HG02970 (cell line): Measurements from ENCODE around the gene SF3B2.

Experiments
- ATAC-seq: cut with Tn5 transposase; IDR thresholded peaks from one replicate; pipeline ENCODE4 v1.9.1; 2021; ENCODE audit warnings: mild to moderate bottlenecking, moderate library complexity, moderate number of reproducible peaks; ENCODE audit not compliant: unreplicated experiment, low FRiP score

Gene SF3B2

DNA sequence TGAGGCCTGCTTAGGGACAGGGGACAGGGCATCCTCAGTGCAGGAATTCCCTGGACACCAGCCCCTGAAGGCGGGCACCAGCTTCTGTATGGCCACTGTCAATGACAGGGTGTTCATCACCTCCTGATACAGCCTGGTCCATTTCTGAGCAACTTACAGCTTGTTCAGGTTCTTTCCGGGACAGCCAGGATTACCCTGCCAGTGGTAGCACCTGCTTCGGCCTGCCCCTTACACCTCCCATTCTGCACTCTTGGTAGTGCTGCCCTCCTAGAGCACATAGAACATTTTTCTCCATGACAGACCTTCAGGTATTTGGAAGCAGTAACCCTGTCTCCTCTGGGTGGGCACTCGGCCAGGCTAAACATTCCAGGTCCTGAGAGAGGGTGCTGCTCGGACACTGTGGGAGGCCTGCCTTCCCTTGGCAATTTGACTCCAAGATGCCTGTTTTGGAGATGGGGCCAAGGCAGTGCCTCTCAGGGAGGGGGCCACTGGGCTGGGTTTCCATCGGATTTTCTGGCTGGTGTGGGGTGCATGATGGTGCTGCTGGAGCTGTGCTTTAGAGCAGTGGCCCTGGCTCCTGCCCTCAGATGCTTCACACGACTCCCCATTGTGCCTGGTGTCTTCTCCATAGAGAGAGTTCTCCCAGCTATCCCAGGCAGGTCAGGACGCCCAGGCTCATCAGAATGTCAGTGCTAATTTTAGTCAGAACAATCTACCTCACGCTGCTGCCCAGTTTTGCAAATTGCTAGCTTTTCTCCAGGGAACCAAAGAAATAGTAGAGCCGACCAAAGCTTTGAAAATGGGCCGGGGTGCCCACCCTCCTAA, 4.4 kb upstream of the SF3B2 start:
- ATAC-seq, result no peak

GRCh38 chr11:66048547-66049323, 3.4 kb upstream of the SF3B2 start, which contains the start of gene GAL3ST3:
TSS of gene GAL3ST3 (minus strand) at chr11:66049161. CDS start at chr11:66045415, 3,746 bp downstream.
- ATAC-seq, result no peak

DNA sequence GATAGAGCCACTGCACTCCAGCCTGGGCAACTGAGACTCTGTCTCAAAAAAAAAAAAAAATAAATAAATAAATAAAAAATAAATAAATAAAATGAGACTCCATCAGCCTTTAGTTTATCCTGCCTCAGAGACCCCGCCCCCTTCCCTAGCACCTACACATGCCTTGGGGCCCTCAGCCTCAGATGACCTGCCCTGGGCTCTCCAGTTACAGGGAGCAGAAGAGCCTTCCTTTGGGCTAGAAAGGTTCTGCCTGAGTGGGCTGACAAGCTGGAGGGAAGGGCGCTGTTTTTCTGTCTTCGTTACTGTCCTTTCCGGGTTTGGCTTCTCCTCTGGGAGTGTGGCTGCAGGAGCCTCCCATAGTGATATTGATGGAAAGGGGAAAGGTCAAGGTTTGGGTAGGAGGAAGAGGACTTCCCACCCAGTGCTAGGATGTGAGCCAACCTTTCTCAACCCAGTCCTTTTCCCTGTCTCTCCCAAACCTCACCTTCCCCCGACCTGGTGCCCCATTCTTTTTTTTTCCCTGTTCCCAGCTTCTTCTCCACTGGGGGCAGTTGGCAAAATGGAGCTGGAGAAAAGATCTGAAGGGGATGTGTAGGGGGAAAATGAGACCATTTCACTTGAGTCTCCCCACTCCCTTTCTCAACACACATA, 1.5 kb upstream of the SF3B2 start:
- ATAC-seq, result no peak

DNA sequence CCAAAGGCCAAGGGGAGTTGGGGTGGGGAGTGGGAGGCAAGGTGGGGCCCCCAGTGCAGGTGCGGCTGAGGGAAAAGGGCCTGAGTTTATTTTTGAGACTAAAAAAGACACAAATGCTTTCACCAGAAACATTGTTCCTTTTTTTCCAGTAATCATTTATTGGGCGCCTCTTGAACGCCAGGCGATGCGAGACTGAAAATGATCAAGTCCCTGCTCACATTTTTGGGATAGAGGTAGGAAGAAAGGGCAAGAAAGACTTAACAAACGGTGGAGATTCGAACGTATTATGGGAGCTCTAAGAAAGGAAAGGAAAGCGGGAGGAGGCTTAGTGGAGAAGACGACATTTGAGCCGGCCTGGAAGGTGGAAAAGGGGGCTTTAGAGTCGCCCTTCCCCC, 796 bp upstream of the SF3B2 start:
- ATAC-seq, result no peak

DNA sequence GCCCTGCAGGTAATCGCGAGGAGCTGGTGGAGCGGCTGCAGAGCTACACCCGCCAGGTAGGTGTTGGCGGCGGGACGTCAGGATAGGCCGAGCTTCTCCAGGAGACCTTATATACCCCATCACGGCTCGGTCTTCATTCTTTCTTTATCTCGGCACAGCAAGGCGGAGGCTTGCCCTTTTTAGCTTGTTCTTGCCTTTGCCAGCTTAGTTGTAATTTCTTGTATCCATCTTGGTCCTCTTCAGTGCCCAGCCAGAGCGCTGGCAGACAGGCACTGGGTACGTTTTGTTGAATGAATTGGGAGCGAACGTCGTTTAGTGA, 459 bp downstream of the SF3B2 start:
- ATAC-seq, result no peak

DNA sequence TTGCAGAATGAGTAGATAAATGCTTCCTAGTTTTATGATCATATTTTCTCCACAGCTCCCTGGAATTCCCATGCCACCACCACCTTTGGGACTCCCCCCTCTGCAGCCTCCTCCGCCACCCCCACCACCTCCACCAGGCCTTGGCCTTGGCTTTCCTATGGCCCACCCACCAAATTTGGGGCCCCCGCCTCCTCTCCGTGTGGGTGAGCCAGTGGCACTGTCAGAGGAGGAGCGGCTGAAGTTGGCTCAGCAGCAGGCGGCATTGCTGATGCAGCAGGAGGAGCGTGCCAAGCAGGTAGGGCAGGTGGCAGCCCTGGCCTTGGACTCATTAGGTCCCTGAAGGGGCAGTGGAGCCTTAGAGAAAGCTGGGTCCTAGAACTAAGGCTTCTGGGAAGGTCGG, 2.9 kb downstream of the SF3B2 start:
- no peak for ATAC-seq

- ATAC-seq, result no peak
Observed at GRCh38 chr11:66056501-66056900, 4.3 kb downstream of the SF3B2 start.

GRCh38 chr11:66059966-66060680, 8.0 kb downstream of the SF3B2 start:
- ATAC-seq, result no peak

DNA sequence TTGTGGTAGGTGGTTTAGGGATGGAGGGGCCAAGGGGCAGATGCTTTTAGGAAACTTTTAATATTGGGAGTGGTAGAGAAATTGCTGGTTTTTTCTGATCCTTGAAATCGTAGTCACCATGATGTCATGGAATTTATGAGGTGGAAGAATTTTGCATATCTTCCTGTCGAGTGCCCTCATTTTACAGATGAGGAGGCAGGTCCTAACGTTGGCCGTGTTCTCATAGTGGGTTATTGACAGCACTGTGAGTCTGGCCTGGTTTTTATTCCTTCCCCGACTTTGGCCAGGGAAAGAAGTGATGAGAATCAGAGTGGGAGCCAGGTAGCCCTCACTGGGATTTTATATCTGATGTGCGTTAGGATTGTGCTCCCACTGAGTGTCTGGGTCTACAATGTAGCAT, 9.1 kb downstream of the SF3B2 start:
- ATAC-seq, result no peak

DNA sequence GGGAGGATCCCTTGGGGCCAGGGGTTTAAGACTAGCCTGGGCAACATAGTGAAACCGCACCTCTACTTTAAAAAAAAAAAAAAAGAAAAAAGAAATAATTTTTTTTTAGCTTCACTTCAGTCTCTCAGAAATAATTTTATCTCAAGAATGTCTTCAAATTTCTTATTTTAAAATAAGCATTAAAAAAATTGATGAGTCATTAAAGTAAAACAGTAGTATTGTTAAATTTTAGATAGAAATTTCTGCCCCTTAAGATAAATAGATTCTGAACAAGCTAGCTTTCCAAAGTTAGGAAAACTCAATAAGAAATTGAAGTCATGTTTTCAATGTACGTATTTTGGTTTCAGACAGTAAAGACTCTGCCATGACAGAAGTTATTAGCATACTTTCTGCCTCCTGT, 10.2 kb downstream of the SF3B2 start:
- ATAC-seq, result no peak

DNA sequence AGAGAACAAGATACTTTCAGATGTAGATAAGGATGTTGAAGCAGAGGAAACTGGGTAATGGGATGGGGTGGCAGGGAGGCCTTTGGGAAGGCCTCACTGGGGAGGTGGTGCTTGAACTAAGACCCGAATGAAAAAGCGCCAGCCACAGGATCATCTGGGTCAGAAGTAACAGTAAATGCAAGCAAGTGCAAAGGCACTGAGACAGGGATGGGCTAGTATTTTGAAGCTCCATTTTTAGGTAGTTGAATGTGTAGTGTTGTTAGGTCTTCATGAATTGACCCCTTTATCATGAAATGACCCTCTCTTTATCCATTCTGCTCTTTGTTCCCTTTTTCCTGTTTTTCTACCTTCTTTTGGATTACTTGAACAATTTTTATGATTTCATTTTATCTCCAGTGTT, 11.7 kb downstream of the SF3B2 start:
- ATAC-seq, result no peak

DNA sequence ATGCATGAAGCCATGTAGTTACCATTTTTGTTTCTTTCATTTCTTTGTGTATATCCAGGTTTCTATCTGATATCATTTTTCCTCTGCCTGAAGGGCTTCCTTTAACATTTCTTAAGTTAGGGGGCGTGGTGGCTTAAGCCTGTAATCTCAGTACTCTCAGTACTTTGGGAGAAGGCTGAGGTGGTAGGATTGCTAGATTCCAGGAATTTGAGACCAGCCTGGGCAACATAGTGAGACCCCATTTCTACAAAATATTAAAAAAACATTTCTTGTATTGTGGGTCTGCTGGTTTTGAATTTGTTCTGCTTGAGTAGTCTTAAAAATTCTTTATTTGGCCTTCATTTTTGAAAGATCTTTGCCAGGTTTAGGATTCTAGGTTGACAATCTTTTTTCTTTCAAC, 12.4 kb downstream of the SF3B2 start:
- ATAC-seq, result no peak

DNA sequence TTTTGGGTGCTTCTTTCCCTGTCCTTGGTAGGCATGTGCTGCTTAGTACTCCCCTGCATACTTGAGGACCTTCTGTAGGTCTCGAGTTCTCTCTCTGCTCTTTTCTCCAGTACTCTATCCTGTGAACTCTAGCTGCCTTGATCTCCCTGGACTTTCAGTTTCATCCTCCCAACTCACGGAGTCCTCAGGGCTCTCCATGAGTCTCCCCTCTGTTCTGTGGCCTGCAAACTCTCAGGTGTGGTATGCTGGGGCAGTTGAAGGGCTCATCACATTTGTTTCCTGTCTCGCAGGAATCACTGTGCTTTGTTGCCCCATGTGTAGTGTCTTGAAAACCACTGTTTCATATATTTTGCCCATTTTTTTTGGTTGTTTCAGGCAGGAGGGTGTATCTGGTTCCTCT, 14.6 kb downstream of the SF3B2 start:
- ATAC-seq, result no peak

DNA sequence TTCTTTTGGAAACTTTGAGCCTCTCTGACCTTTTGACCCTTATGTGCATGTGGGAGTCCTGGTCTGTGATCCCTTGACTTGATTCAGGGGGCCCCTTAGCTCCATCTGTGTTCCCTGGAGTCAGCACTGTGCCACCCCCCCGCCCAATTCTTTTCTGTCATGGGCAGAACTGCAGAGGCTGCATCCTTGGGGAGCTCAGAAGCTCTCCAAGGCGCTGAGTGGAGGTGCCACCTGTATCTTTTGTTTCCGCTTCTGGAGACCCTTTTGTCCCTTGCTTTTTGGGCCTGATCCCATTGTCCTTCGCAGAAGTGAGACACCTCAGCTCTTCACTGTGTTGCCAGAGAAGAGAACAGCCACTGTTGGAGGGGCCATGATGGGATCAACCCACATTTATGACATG, 15.5 kb downstream of the SF3B2 start:
- ATAC-seq, result no peak

GRCh38 chr11:66068154-66068821, 16.1 kb downstream of the SF3B2 start:
- no peak for ATAC-seq

DNA sequence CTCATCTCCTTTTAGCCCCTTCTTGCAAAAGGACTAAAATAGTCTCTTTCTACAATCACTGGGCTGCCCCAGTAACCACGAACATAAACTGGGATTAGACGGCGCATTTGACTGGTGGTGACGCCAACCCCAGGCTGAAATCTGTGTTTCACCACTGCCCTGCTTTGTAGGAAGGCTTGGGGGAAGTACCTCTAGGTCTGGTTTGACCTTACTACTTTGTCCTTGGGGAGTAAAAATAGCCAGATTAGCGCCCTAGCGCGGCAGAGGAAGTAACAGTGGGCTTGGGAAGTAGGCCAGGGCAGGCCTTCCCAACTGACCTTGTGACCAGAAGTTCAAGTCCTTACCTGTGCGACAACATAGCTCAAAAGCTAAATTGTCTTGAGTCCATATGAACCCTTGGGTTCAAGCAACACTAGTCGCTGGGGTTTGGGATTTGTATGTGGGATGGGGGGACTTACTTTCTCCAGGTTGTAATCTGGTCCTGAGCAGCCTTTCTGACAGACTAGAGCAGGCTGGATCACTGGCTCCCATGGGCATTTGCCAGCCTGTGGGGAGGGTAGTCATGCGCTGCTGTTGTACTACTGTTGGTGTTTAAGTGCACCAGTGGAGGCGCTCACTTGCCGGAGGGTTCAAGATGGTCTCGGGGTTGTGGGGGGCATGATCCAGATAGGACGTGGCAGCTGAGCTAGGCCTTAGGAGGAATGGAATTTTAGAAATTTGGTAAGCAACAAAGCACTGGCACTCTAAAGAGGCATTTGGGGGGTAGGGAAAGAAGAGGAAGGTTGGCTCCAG, 17.0 kb downstream of the SF3B2 start:
- peak; percentile 9 for ATAC-seq

GRCh38 chr11:66069715-66070603, 17.8 kb downstream of the SF3B2 start, which contains the start of gene PACS1:
TSS of gene PACS1 (plus strand) at chr11:66070272. CDS start at chr11:66070487, 215 bp downstream.
- ATAC-seq, result peak; percentile 53

GRCh38 chr11:66070604-66071380, 18.6 kb downstream of the SF3B2 start:
- ATAC-seq, result peak; percentile 9
